ENCODE data around the gene SPATA6L.

Gene SPATA6L

DNA sequence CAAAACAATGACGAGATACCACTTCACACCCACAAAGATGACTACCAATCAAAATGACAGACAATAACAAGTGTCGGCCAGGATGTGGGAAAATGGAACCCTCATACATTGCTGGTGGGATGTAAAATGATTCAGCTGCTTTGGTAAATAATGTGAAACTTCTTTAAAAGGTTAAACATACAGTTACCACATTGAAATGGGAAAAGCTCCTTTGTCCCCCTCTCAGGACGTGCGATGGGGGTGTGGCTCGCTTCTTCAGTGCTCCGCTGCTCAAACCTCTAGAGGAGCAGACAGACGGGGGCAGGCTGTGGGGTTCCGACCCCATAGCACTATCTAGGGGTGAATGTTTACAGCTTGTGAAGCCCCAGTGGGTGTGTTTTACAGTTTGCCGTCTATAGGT lies 12.2 kb downstream of the SPATA6L start:
- Histone ChIP-seq H3K4me3 (ENCODE audit: low read depth in 1 of 2, low read length in 2 of 2) (no peak overlapping the region), H3K9me3 (ENCODE audit: control insufficient read depth in 1 of 2, low read length in 2 of 2) (no peaks in the 10 kb centered on the region), H3K9ac (ENCODE audit: low read depth in 1 of 2, low read length in 2 of 2) (no peak overlapping the region), H3K27me3 (ENCODE audit: control insufficient read depth in 1 of 2, insufficient read depth in 2 of 2, low read length in 2 of 2) (no peaks in the 10 kb centered on the region), H3K27ac (ENCODE audit: low read depth, low read length) (no peak overlapping the region), H3K4me1 (ENCODE audit: control insufficient read depth in 1 of 2, insufficient read depth in 2 of 2, low read length in 2 of 2) (no peaks in the 10 kb centered on the region), H3K36me3 (ENCODE audit: control insufficient read depth in 1 of 2, insufficient read depth in 2 of 2, low read length in 2 of 2) (peaks cover 0 to 15% of the 10 kb centered on the region in 2 donors)

DNA sequence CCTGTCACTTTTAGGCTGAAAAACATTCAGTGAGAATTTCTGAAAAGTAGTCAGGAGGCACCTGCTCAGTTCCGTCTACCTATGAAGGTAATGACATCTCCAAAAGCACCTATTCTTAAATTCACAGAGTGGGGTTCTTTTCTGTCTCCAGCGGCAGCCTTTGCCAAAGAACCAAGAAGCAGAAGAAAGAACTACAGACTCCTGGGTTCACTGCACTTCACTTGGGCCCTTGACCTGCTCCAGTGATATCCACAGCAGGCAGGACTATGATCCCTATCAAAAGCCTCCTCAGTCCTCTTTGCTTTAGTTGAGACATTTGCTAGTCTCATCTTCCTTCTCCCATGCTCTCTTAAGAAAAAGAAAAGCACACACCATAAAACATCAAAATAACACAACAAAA lies 23.9 kb downstream of the SPATA6L start:
- no peak overlapping the region for H3K27ac ChIP-seq (ENCODE audit: low read depth, low read length)
- H3K9me3 ChIP-seq (ENCODE audit: control insufficient read depth in 1 of 2, low read length in 2 of 2), result no peaks in the 10 kb centered on the region
- H3K4me3 ChIP-seq (ENCODE audit: low read depth in 1 of 2, low read length in 2 of 2), result no peak overlapping the region
- no peaks in the 10 kb centered on the region for H3K4me1 ChIP-seq (ENCODE audit: control insufficient read depth in 1 of 2, insufficient read depth in 2 of 2, low read length in 2 of 2)
- H3K9ac ChIP-seq (ENCODE audit: low read depth in 1 of 2, low read length in 2 of 2), result no peak overlapping the region
- H3K36me3 ChIP-seq (ENCODE audit: control insufficient read depth in 1 of 2, insufficient read depth in 2 of 2, low read length in 2 of 2), result peaks cover 0 to 2% of the 10 kb centered on the region in 2 donors
- H3K27me3 ChIP-seq (ENCODE audit: control insufficient read depth in 1 of 2, insufficient read depth in 2 of 2, low read length in 2 of 2), result no peaks in the 10 kb centered on the region

DNA sequence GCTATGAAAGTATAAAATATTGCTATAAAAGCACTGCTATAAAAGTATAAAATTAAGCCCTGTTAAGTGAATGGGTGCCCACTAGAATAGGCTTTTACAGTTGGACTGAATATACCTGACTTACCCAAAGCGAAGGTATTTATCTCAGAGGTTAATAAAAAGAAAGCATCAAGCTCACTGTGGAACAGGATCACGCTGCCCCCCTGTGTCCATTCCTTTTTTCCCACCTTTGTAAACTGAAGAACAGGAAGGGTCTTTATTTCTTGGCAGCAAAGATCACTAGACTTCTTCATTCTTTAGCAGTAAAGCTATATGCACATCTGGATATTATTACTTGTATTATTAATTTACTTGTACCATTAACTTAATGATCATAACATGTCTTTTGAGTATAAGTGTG lies 26.3 kb downstream of the SPATA6L start:
- H3K36me3 ChIP-seq (ENCODE audit: control insufficient read depth in 1 of 2, insufficient read depth in 2 of 2, low read length in 2 of 2), result peaks cover 0 to 2% of the 10 kb centered on the region in 2 donors
- no peak overlapping the region for H3K9ac ChIP-seq (ENCODE audit: low read depth in 1 of 2, low read length in 2 of 2)
- no peak overlapping the region for H3K4me3 ChIP-seq (ENCODE audit: low read depth in 1 of 2, low read length in 2 of 2)
- no peaks in the 10 kb centered on the region for H3K27me3 ChIP-seq (ENCODE audit: control insufficient read depth in 1 of 2, insufficient read depth in 2 of 2, low read length in 2 of 2)
- H3K9me3 ChIP-seq (ENCODE audit: control insufficient read depth in 1 of 2, low read length in 2 of 2), result no peaks in the 10 kb centered on the region
- no peaks in the 10 kb centered on the region for H3K4me1 ChIP-seq (ENCODE audit: control insufficient read depth in 1 of 2, insufficient read depth in 2 of 2, low read length in 2 of 2)
- H3K27ac ChIP-seq (ENCODE audit: low read depth, low read length), result no peak overlapping the region

DNA sequence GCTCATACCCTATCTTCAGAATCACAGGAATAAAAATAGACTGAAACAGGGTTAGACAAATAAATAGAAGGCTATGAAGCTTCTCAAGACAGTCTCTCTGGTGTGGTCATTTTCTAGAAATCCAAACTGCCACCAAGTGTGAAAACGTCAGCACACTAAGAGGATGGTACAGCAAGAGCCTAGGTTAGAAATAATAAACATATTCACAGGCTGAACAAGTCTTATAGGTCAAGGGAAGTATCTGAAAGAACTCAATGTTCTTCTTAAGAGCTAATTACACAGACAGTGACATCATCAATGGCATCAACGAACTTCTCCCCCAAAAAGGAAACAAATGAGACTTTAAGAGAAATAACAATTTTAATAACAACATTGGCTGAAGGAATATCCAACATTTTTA lies 26.9 kb downstream of the SPATA6L start:
- H3K4me3 ChIP-seq (ENCODE audit: low read depth in 1 of 2, low read length in 2 of 2), result no peak overlapping the region
- H3K27ac ChIP-seq (ENCODE audit: low read depth, low read length), result no peak overlapping the region
- H3K9me3 ChIP-seq (ENCODE audit: control insufficient read depth in 1 of 2, low read length in 2 of 2), result no peaks in the 10 kb centered on the region
- peaks cover 0 to 2% of the 10 kb centered on the region in 2 donors for H3K36me3 ChIP-seq (ENCODE audit: control insufficient read depth in 1 of 2, insufficient read depth in 2 of 2, low read length in 2 of 2)
- H3K9ac ChIP-seq (ENCODE audit: low read depth in 1 of 2, low read length in 2 of 2), result no peak overlapping the region
- no peaks in the 10 kb centered on the region for H3K4me1 ChIP-seq (ENCODE audit: control insufficient read depth in 1 of 2, insufficient read depth in 2 of 2, low read length in 2 of 2)
- no peaks in the 10 kb centered on the region for H3K27me3 ChIP-seq (ENCODE audit: control insufficient read depth in 1 of 2, insufficient read depth in 2 of 2, low read length in 2 of 2)

DNA sequence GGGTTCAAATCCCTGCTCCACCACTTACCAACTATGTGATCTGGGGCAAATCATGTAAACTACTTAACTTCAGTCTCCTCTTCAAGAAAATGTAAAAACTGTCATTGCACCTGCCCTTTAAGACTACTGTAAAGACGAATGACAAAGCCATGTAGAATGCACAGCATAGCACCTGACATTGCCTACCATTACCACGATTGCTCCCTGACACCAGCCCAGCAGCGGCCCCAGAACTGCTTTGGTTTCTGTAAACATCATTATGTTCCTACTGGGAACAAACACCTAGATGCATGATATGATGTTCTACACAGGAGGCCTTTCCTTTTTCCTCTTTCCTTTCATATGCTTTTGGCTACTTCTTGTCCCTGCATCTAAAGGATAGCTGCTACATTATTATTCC lies 27.3 kb downstream of the SPATA6L start:
- Histone ChIP-seq H3K27me3 (ENCODE audit: control insufficient read depth in 1 of 2, insufficient read depth in 2 of 2, low read length in 2 of 2) (no peaks in the 10 kb centered on the region), H3K4me3 (ENCODE audit: low read depth in 1 of 2, low read length in 2 of 2) (no peak overlapping the region), H3K9ac (ENCODE audit: low read depth in 1 of 2, low read length in 2 of 2) (no peak overlapping the region), H3K4me1 (ENCODE audit: control insufficient read depth in 1 of 2, insufficient read depth in 2 of 2, low read length in 2 of 2) (no peaks in the 10 kb centered on the region), H3K27ac (ENCODE audit: low read depth, low read length) (no peak overlapping the region), H3K9me3 (ENCODE audit: control insufficient read depth in 1 of 2, low read length in 2 of 2) (no peaks in the 10 kb centered on the region), H3K36me3 (ENCODE audit: control insufficient read depth in 1 of 2, insufficient read depth in 2 of 2, low read length in 2 of 2) (peaks cover 0 to 2% of the 10 kb centered on the region in 2 donors)

DNA sequence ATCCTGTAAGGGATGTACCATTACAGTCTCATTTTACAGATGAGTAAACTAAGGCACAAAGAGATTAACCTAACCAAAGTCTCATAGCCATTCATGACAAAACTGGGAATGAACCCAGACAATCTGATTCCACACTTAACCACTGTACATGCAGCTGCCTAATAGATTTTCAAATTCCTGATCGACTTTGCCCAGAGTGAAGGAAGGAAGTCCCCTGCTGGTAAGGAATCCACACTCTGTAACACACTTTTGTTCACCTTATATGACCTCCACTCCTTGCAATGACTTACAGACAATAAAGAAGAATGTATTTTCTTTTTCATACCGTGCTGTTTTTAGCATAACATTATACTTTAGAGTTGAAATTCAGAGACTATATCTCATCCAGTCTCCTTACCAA lies 35.4 kb downstream of the SPATA6L start:
- no peak overlapping the region for H3K9ac ChIP-seq (ENCODE audit: low read depth in 1 of 2, low read length in 2 of 2)
- H3K36me3 ChIP-seq (ENCODE audit: control insufficient read depth in 1 of 2, insufficient read depth in 2 of 2, low read length in 2 of 2), result peaks cover 4 to 8% of the 10 kb centered on the region in 2 donors
- H3K4me1 ChIP-seq (ENCODE audit: control insufficient read depth in 1 of 2, insufficient read depth in 2 of 2, low read length in 2 of 2), result no peaks in the 10 kb centered on the region
- no peaks in the 10 kb centered on the region for H3K27me3 ChIP-seq (ENCODE audit: control insufficient read depth in 1 of 2, insufficient read depth in 2 of 2, low read length in 2 of 2)
- no peaks in the 10 kb centered on the region for H3K9me3 ChIP-seq (ENCODE audit: control insufficient read depth in 1 of 2, low read length in 2 of 2)
- no peak overlapping the region for H3K27ac ChIP-seq (ENCODE audit: low read depth, low read length)
- no peak overlapping the region for H3K4me3 ChIP-seq (ENCODE audit: low read depth in 1 of 2, low read length in 2 of 2)

DNA sequence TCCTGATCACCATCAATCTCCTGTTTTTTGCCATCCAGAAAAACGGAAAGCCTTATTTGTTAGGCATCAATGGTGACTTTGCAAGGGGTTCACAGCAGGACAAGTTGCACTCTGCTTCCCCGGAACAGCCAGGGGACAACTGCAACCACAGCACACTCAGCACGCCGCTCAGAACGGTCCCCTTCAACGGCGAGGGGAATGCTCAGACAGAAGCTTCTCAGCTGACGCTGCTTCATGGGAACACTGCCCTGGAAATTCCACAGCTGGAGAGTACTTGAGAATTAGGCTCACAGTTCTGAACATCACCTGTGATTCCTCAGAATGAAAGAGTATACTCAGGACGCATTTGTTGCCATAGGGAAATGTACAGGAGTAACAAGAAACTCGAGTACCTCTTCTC lies 44.3 kb downstream of the SPATA6L start:
- H3K36me3 ChIP-seq (ENCODE audit: control insufficient read depth in 1 of 2, insufficient read depth in 2 of 2, low read length in 2 of 2), result peaks cover 15 to 16% of the 10 kb centered on the region in 2 donors

DNA sequence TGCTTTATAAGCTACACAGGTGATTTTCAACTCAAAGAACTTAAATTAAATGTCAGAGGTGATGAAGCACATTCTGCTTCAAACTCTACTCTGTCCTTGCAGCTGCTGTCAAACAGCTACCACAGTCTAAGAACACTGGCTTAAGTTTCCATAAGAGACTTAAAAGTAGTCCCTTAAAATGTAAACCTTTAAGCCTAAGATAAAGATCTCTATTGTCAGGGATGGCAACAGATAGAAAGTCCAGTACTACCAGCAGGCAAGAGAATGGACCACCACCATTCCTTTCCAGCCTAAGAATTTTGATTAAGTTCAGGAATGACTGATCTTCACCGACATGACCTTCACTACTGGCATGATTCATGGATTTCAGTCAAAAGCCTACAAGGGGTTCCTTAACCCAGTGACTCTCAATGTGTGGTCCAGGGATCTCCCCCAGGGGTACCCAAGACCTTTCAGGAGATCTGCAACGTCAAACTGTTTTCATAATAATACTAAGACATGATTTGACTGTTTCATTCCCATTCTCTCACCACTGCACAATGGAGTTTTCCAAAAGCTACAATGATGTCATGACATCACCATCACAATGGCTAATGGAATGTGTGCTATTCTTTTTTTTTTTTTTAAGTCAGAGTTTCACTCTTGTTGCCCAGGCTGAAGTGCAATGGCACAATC lies 45.3 kb downstream of the SPATA6L start:
- no peaks in the 10 kb centered on the region for H3K27me3 ChIP-seq (ENCODE audit: control insufficient read depth in 1 of 2, insufficient read depth in 2 of 2, low read length in 2 of 2)
- no peak overlapping the region for H3K9ac ChIP-seq (ENCODE audit: low read depth in 1 of 2, low read length in 2 of 2)
- no peaks in the 10 kb centered on the region for H3K9me3 ChIP-seq (ENCODE audit: control insufficient read depth in 1 of 2, low read length in 2 of 2)
- no peak overlapping the region for H3K27ac ChIP-seq (ENCODE audit: low read depth, low read length)
- no peak overlapping the region for H3K4me3 ChIP-seq (ENCODE audit: low read depth in 1 of 2, low read length in 2 of 2)
- H3K36me3 ChIP-seq (ENCODE audit: control insufficient read depth in 1 of 2, insufficient read depth in 2 of 2, low read length in 2 of 2), result peaks cover 11 to 16% of the 10 kb centered on the region in 2 donors
- no peaks in the 10 kb centered on the region for H3K4me1 ChIP-seq (ENCODE audit: control insufficient read depth in 1 of 2, insufficient read depth in 2 of 2, low read length in 2 of 2)

More for the DNA sequence above, 44.3 kb downstream of the SPATA6L start:
- Histone ChIP-seq H3K27me3 (ENCODE audit: control insufficient read depth in 1 of 2, insufficient read depth in 2 of 2, low read length in 2 of 2) (no peaks in the 10 kb centered on the region), H3K4me3 (ENCODE audit: low read depth in 1 of 2, low read length in 2 of 2) (no peak overlapping the region), H3K27ac (ENCODE audit: low read depth, low read length) (no peak overlapping the region), H3K4me1 (ENCODE audit: control insufficient read depth in 1 of 2, insufficient read depth in 2 of 2, low read length in 2 of 2) (no peaks in the 10 kb centered on the region), H3K9ac (ENCODE audit: low read depth in 1 of 2, low read length in 2 of 2) (no peak overlapping the region), H3K9me3 (ENCODE audit: control insufficient read depth in 1 of 2, low read length in 2 of 2) (no peaks in the 10 kb centered on the region)

DNA sequence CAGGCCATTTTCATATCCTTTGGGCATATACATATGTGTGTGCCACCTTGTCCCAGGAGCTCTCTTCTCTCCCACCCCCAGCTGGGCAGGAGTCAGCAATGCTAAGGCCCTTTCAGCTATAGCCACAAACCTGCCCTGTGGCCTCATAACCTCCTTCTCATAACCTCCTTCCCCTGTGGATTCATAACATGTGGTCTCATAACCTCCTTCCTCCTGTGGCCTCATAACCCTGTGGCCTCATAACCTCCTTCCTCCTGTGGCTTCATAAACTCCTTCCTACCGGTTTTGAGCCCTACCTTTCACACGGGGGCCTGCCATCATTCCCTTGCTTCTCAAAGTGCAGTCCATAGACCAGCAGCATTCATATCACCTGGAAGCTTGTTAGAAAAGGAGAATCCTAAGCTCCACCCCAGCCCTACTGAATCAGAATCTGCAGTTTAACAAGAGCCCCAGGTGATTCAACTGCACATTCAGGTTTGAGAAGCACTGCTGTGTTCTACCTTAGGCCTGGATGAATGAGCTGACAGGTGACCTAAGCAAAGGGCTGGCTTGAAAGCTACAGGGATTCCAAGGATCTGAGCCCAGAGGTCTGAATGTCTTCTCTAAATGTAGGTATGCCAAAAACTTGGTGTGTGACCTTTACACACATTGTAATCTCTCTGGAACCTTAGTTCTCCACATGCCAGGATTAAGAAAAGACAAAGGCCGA lies 46.1 kb downstream of the SPATA6L start:
- no peaks in the 10 kb centered on the region for H3K9me3 ChIP-seq (ENCODE audit: control insufficient read depth in 1 of 2, low read length in 2 of 2)
- H3K4me1 ChIP-seq (ENCODE audit: control insufficient read depth in 1 of 2, insufficient read depth in 2 of 2, low read length in 2 of 2), result no peaks in the 10 kb centered on the region
- H3K36me3 ChIP-seq (ENCODE audit: control insufficient read depth in 1 of 2, insufficient read depth in 2 of 2, low read length in 2 of 2), result peaks cover 10 to 18% of the 10 kb centered on the region in 2 donors
- H3K9ac ChIP-seq (ENCODE audit: low read depth in 1 of 2, low read length in 2 of 2), result no peak overlapping the region
- H3K4me3 ChIP-seq (ENCODE audit: low read depth in 1 of 2, low read length in 2 of 2), result no peak overlapping the region
- H3K27ac ChIP-seq (ENCODE audit: low read depth, low read length), result no peak overlapping the region
- no peaks in the 10 kb centered on the region for H3K27me3 ChIP-seq (ENCODE audit: control insufficient read depth in 1 of 2, insufficient read depth in 2 of 2, low read length in 2 of 2)

DNA sequence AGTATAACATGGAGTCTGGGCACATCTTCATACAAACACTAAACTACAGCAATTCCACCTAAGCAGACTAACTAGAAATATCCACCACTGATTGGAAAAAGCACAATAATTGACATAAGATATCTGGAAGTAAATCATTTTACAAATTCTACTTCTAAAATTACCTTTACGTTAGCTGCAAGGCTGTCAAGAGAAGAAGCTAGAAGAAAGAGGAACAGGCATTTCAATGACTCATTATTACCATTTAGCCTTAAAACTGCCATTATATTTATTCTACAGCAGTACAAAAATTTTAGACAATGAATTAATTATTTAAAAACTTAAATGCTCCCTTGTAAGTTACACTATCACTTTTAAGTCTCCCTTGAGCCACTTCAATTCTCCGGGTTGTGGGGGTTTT lies 47.6 kb downstream of the SPATA6L start:
- Histone ChIP-seq H3K9ac (ENCODE audit: low read depth in 1 of 2, low read length in 2 of 2) (no peak overlapping the region), H3K4me3 (ENCODE audit: low read depth in 1 of 2, low read length in 2 of 2) (no peak overlapping the region), H3K9me3 (ENCODE audit: control insufficient read depth in 1 of 2, low read length in 2 of 2) (no peaks in the 10 kb centered on the region), H3K36me3 (ENCODE audit: control insufficient read depth in 1 of 2, insufficient read depth in 2 of 2, low read length in 2 of 2) (peaks cover 10 to 29% of the 10 kb centered on the region in 2 donors), H3K27ac (ENCODE audit: low read depth, low read length) (no peak overlapping the region), H3K27me3 (ENCODE audit: control insufficient read depth in 1 of 2, insufficient read depth in 2 of 2, low read length in 2 of 2) (no peaks in the 10 kb centered on the region), H3K4me1 (ENCODE audit: control insufficient read depth in 1 of 2, insufficient read depth in 2 of 2, low read length in 2 of 2) (no peaks in the 10 kb centered on the region)
